Upper lobe of left lung (tissue), 6 donors: ENCODE data around the gene PTDSS2. TPM values are rescaled to one million over a fixed set of nuclear protein-coding genes. Genes with fewer than 3 reads are reported as not detected.
A peak's percentile ranks its signal among the peaks of the same experiment; 100 is the strongest.

ENCODE experiments used
- ATAC-seq, 2 donors: fragments of 200-7000 bp; cut with Tn5 transposase; one replicate each; pipeline ENCODE4 v1.9.1; 2022; ENCODE audit warnings: mild to moderate bottlenecking in 2 of 2, moderate library complexity in 2 of 2; ENCODE audit not compliant: low FRiP score in 2 of 2
- DNase-seq, 2 donors: peaks; one replicate each; pipeline ENCODE4 v3.0.0-alpha.2; 2019 to 2020
- H3K27ac ChIP-seq, 4 donors: fragments of 200-600 bp; sonication (generic); one replicate each; pipeline ENCODE4 v1.5.1; 2016 to 2019
- H3K27me3 ChIP-seq, 4 donors: fragments of 200-600 bp; sonication (generic); one replicate each; pipeline ENCODE4 v1.5.1; 2017 to 2019
- H3K36me3 ChIP-seq, 4 donors: fragments of 200-600 bp; sonication (generic); one replicate each; pipeline ENCODE4 v1.5.1; 2016 to 2019
- H3K4me1 ChIP-seq, 4 donors: fragments of 200-600 bp; sonication (generic); one replicate each; pipeline ENCODE4 v1.5.1; 2018 to 2019
- H3K4me3 ChIP-seq, 4 donors: fragments of 200-600 bp; sonication (generic); one replicate each; pipeline ENCODE4 v1.5.1; 2017 to 2019; ENCODE audit warnings: mild to moderate bottlenecking in 2 of 4, moderate library complexity in 1 of 4
- H3K9me3 ChIP-seq, 4 donors: fragments of 200-600 bp; sonication (generic); one replicate each; pipeline ENCODE4 v1.5.1; 2018 to 2019
- CTCF ChIP-seq, 6 experiments: fragments of 450-650 bp in 4 of 6; fragments of 200-600 bp in 2 of 6; sonication (generic) in 2 of 6; IDR thresholded peaks; one replicate each; pipeline ENCODE4 v1.5.1; 2016 to 2019; ENCODE audit warnings: antibody characterized with exemption in 6 of 6
- EP300 ChIP-seq, 4 donors: sonication (generic); formaldehyde crosslinking; IDR thresholded peaks; one replicate each; pipeline ENCODE4 v1.5.1; 2017; ENCODE audit warnings: antibody characterized with exemption in 4 of 4, control low read depth in 2 of 4
- POLR2A ChIP-seq, 4 donors: fragments of 450-650 bp; IDR thresholded peaks; one replicate each; pipeline ENCODE4 v1.5.1; 2016 to 2017; ENCODE audit warnings: antibody characterized with exemption in 4 of 4, mild to moderate bottlenecking in 2 of 4
- POLR2AphosphoS5 ChIP-seq, 2 donors: sonication (generic); formaldehyde crosslinking; IDR thresholded peaks; one replicate each; pipeline ENCODE4 v1.5.1; 2017; ENCODE audit warnings: antibody characterized with exemption in 2 of 2
- WGBS, 2 donors: methylation state at CpG; one replicate each; pipeline ENCODE4 v1.1.5; 2017 to 2018; 5-methylcytosine and 5-hydroxymethylcytosine counted together
- total RNA-seq, 6 donors: library from RNA; depleted of rRNA in 4 of 6; stranded (reverse); fragments of >200 nt in 4 of 6; gene quantifications; one replicate each; pipeline versions ENCODE4 v1.1.0 to v1.2.1, GENCODE V29; 2016 to 2021
- donor health status: DM: no; HTN: no; CAD: no; lungs with moderate emphysema.
- donor health status: DM: no; HTN: yes; CAD: no; lungs with severe emphysema.

The PTDSS2 gene
- total RNA-seq, 6 donors from 2014 or later: 29.6 to 188 (median 45.1) TPM

- Histone ChIP-seq H3K36me3 (no peaks in the 10 kb centered on the region), H3K9me3 (no peaks in the 10 kb centered on the region), H3K27ac (peak overlapping the region in 3 of 4 donors; percentile 34 to 49 (median 40)), H3K4me1 (peaks cover 24 to 51% (median 40%) of the 10 kb centered on the region in 4 donors), H3K4me3 (no peak overlapping the region), H3K27me3 (peaks cover 0 to 2% (median 0%) of the 10 kb centered on the region in 4 donors)
- 27 to 34% methylated on average over 12 of the region's 12 CpGs for WGBS, 2 donors
- TF ChIP-seq POLR2A (IDR thresholded peaks at IDR 0.05): peak in 2 of 4 donors; percentile 17 to 54
- peak in 1 of 4 donors; percentile 24 for TF ChIP-seq EP300 (IDR thresholded peaks at IDR 0.05)
- TF ChIP-seq CTCF (IDR thresholded peaks at IDR 0.05): no peak
- peak in 1 of 2 donors; percentile 56 for TF ChIP-seq POLR2AphosphoS5 (IDR thresholded peaks at IDR 0.05)
- DNase-seq (peak in 1 of 2 donors; percentile 78), ATAC-seq (peak in 1 of 2 donors; percentile 21)
Measured at GRCh38 chr11:444396-445144, 5.5 kb upstream of the PTDSS2 start.

GRCh38 chr11:445765-446588 is 4.1 kb upstream of the PTDSS2 start:
- Histone ChIP-seq H3K27me3 (peaks cover 0 to 2% (median 0%) of the 10 kb centered on the region in 4 donors), H3K36me3 (no peaks in the 10 kb centered on the region), H3K9me3 (no peaks in the 10 kb centered on the region), H3K4me1 (peaks cover 24 to 54% (median 42%) of the 10 kb centered on the region in 4 donors), H3K4me3 (no peak overlapping the region), H3K27ac (no peak overlapping the region)
- WGBS, 2 donors: 73 to 74% methylated on average over 16 to 20 of the region's 20 CpGs
- no peak for ATAC-seq
- no peak for TF ChIP-seq CTCF (IDR thresholded peaks at IDR 0.05)
- no peak for TF ChIP-seq EP300 (IDR thresholded peaks at IDR 0.05)
- TF ChIP-seq POLR2AphosphoS5 (IDR thresholded peaks at IDR 0.05): no peak
- no peak for TF ChIP-seq POLR2A (IDR thresholded peaks at IDR 0.05)
- DNase-seq: peak in 1 of 2 donors; percentile 41

- TF ChIP-seq POLR2A (IDR thresholded peaks at IDR 0.05): no peak
- TF ChIP-seq EP300 (IDR thresholded peaks at IDR 0.05): no peak
- TF ChIP-seq POLR2AphosphoS5 (IDR thresholded peaks at IDR 0.05): no peak
- no peak for TF ChIP-seq CTCF (IDR thresholded peaks at IDR 0.05)
- peaks cover 32 to 54% (median 45%) of the 10 kb centered on the region in 4 donors for H3K4me1 ChIP-seq
- 78 to 85% methylated on average over 7 of the region's 7 CpGs for WGBS, 2 donors
- H3K4me3 ChIP-seq: no peak overlapping the region
- H3K27me3 ChIP-seq: no peaks in the 10 kb centered on the region
- H3K27ac ChIP-seq: no peak overlapping the region
- DNase-seq (no peak), ATAC-seq (no peak)
- H3K36me3 ChIP-seq: no peaks in the 10 kb centered on the region
- H3K9me3 ChIP-seq: no peaks in the 10 kb centered on the region
Measured at GRCh38 chr11:446891-447290, 3.2 kb upstream of the PTDSS2 start.

- Histone ChIP-seq H3K4me1 (peaks cover 32 to 54% (median 42%) of the 10 kb centered on the region in 4 donors), H3K27me3 (no peaks in the 10 kb centered on the region), H3K36me3 (peaks cover 0 to 10% (median 3%) of the 10 kb centered on the region in 4 donors), H3K4me3 (peak overlapping the region; percentile 54 to 74 (median 60)), H3K9me3 (no peaks in the 10 kb centered on the region), H3K27ac (peak overlapping the region; percentile 88 to 97 (median 95))
- WGBS, 2 donors: 2 to 4% methylated on average over 28 to 40 of the region's 55 CpGs
- peak; percentile 93 to 95 for TF ChIP-seq POLR2AphosphoS5 (IDR thresholded peaks at IDR 0.05)
- peak; percentile 64 to 83 (median 72) for TF ChIP-seq POLR2A (IDR thresholded peaks at IDR 0.05)
- TF ChIP-seq EP300 (IDR thresholded peaks at IDR 0.05): no peak
- TF ChIP-seq CTCF (IDR thresholded peaks at IDR 0.05): peak; percentile 63 to 94 (median 89)
- ATAC-seq: peak; percentile 92 to 95
- DNase-seq: peak; percentile 96 to 99
Measured at GRCh38 chr11:447923-448731, 2.0 kb upstream of the PTDSS2 start.
